Stimulated activated CD4-positive, alpha-beta T cell treated with anti-CD3 and anti-CD28 coated beads, Interleukin-15, amount 100 ng/mL, for 48 hours (primary cell): Measurements from ENCODE around the gene ACSL4.
"Not testable (repeated sequence)": the region's sequence is repeated elsewhere in the genome, so short reads cannot be mapped to it uniquely, and the experiment has no call there.

Experiments
- DNase-seq, 2 donors: peaks; one replicate each; pipeline ENCODE4 v3.0.0-alpha.2; 2020; ENCODE audit warnings: low read depth in 2 of 2

ACSL4 gene

DNA sequence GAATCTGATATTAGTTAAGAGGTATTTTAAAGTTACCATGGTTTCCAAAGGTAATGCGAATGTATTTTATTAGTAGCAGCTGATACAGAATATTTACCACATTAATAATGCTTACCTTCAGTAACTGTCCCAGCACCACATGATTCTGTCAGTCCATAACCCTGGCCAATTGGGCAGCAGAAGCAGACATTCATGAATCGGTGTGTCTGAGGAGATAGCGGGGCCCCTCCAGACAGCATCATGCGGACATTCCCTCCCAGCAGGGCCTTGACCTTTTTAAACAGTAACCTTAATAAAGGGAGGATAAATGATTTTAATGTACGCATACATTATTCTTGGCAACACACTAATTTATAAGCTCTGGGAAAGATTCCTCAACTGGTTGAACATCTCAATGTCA, 65.1 kb downstream of the ACSL4 start:
- DNase-seq, result no peak

GRCh38 chrX:109660435-109661143, 72.5 kb downstream of the ACSL4 start:
- no peak for DNase-seq

DNA sequence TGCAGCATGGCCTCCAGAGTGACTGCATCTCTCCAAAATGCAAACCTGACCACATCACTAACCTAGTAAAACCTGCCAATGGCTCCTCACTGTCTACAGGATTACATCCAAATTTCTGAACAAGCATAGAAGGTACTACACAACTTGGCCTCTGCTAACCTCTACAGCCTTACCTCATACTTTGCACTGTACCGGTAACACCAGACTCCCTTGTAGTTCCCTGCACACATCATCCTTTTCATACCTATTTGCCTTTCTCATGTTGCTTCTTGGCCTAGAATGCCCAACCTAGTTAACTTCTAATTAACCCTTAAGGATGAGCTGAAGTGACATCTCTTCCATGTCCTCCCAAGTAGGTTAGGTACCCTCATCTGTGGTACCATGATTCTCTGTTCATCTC, 74.7 kb downstream of the ACSL4 start:
- no peak for DNase-seq

- DNase-seq, result not testable (repeated sequence)
These were observed 75.7 kb downstream of the ACSL4 start for GRCh38 chrX:109657364-109657763.

DNA sequence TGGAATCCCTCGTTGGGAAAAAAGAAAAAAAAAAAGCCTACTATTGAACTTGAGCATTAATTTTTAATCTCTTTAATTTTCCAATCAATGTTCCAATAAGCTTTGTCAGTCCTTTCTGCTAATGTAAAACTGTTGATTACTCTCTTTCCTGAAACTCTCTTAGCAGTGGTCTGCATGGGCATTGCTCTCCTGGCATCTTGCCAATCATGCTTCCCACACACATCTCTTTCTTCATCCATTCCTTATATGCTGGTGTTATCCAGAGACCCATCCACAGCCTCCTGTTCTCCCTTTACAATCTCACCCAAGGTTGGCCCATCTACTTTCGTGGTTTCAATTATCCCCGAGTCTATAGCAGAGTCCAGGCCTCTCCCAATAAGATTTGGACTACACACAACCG, 76.3 kb downstream of the ACSL4 start:
- no peak for DNase-seq

DNA sequence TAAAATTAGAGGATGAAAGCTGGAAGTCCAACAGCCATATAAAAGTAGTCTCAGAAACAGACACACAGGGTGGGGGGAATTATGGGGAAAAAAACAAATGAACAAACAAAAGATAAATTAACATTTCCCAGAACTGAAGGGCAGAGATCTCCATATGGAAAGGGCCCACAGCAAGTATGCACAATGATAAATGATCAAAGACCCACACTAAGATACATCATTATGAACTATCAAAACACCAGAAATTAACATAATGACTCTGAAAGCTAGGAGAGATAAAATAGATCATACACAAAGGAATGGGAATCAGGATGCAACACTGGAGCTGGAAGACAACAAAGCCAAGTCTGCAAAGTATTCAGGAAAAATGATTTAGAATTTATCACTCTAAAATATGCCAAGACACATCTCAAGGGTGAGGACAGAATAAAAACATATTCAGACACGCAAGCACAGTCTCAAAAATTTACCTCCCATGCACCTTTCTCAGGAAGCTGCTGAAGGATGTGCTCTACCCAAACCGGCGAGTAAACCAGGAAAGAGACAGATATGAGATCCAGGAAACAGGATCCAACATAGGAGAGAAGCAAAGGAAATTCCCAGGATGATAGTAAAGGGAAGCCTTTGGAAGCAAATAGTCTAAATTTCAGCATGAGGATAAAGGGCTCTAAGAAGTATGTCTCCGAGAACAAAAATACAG, 77.4 kb downstream of the ACSL4 start:
- no peak for DNase-seq

DNA sequence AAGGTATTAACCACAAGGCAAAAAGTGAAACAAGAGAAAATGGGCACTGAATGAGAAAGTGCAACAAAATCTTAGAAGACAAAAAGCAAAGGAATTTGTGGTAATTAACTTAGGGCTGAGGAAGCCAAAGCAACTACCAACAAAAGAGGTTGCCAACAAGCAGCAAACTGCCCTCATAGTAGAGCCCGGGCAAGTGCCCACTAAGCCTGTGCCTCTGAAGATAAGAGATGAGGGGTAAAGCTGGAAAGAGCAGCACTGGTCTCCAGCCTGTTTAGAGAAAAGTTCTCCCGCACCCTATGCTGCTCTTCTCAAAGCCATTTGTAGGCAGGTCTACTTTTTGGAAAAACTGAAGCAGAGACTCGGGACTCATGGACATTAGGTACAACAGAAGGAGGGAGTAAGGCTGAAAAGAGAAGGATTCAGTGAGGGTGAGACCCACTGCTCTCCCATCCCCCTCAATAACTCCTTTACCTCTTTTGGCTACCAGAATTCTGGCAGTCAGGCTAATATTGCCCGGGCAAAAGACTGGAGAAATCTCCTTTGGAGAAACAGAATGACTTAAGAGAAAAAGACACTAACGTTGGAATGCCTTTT, 78.4 kb downstream of the ACSL4 start:
- no peak for DNase-seq

DNA sequence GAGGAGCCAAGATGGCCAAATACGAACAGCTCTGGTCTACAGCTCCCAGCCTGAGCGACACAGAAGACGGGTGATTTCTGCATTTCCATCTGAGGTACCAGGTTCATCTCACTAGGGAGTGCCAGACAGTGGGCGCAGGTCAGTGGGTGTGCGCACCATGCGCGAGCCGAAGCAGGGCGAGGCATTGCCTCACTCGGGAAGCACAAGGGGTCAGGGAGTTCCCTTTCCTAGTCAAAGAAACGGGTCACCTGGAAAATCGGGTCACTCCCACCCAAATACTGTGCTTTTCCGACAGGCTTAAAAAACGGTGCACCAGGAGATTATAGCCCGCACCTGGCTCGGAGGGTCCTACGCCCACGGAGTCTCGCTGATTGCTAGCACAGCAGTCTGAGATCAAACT, 88.4 kb downstream of the ACSL4 start:
- DNase-seq, result not testable (repeated sequence)

DNA sequence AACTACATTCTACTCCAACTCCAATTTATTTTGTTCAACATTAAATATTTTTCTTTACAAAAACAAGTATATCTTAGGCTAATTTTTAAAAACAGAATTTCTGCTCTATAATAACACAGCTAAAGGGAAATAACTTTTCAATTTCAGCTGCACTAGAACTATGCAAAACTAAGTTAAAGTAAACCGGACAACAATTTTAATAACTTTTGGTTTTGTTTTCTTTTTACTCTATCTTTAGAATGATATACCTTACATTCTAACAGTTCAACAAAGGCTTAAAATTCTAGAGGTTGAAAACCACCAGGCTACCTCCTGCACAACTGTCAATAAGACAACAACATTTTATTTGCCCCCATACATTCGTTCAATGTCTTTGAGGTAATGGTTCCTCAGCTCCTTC, 89.4 kb downstream of the ACSL4 start:
- DNase-seq, result no peak

DNA sequence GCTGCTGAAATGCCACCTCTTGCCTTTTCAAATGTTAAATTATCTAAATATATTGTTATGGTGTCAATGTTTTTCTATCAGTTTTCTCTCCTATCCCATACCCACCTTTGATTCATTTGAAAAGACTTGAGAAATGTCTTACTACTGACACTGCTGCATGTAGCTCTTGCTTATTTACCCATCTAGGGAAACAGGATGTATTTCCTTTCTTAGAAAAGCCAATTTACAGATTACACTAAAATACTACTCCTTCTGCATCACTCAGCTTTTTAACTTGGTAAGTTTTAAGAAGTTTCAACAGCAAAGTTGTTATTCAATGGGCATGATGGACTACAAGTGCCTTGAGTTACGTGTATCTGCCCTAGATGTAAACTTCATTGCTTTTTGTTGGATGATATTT, 94.9 kb downstream of the ACSL4 start:
- no peak for DNase-seq

DNA sequence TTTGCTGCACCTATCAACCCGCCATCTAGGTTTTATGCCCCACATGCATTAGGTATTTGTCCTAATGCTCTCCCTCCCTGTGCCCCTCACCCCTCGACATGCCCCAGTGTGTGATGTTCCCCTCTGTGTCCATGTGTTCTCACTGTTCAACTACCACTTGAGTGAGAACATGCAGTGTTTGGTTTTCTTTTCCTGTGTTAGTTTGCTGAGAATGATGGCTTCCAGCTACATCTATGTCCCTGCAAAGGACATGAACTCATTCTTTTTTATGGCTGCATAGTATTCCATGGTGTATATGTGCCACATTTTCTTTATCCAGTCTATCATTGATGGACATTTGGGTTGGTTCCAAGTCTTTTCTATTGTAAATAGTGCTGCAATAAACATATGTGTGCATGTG, 95.6 kb downstream of the ACSL4 start:
- DNase-seq, result not testable (repeated sequence)

DNA sequence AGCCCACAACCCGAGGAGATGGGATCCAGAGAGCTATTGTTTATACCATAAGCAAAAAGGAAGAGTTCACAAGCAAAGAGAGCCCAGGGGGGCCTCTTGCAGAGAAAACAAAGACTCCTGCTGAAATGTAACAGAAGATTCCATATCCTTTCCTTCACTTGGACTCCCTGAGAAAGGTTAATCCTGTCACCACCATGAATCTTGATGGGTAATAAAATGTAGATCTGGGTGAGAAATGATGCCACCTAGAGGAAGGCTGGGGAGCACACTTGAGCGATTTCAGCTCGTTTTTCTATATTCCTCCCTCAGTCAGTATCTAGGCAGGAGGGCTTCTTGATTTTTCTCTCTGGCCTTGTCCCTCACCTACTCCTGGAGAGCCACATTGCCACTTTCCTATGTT, 97.9 kb downstream of the ACSL4 start:
- DNase-seq, result no peak

- no peak for DNase-seq
These were observed 100.1 kb downstream of the ACSL4 start for GRCh38 chrX:109632906-109633504.

- no peak for DNase-seq
These were observed 103.7 kb downstream of the ACSL4 start for GRCh38 chrX:109629310-109629709.

DNA sequence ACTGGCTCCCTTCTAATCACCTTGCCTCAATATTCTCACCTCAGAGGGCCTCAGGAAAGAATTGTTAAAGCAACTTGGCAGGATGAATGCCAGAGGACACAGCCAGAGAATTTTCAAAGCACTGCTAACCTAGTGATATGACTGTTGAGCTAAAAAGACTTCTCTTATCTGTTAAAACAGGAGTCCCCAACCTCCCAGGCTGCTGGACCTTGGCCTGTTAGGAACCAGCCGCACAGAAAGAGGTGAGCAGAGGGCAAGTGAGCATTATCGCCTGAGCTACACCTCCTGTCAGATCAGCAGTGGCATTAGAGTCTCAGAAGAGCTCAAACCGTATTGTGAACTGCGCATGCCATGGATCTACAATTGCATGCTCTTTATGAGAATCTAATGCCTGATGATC, 106.4 kb downstream of the ACSL4 start:
- DNase-seq, result no peak

DNA sequence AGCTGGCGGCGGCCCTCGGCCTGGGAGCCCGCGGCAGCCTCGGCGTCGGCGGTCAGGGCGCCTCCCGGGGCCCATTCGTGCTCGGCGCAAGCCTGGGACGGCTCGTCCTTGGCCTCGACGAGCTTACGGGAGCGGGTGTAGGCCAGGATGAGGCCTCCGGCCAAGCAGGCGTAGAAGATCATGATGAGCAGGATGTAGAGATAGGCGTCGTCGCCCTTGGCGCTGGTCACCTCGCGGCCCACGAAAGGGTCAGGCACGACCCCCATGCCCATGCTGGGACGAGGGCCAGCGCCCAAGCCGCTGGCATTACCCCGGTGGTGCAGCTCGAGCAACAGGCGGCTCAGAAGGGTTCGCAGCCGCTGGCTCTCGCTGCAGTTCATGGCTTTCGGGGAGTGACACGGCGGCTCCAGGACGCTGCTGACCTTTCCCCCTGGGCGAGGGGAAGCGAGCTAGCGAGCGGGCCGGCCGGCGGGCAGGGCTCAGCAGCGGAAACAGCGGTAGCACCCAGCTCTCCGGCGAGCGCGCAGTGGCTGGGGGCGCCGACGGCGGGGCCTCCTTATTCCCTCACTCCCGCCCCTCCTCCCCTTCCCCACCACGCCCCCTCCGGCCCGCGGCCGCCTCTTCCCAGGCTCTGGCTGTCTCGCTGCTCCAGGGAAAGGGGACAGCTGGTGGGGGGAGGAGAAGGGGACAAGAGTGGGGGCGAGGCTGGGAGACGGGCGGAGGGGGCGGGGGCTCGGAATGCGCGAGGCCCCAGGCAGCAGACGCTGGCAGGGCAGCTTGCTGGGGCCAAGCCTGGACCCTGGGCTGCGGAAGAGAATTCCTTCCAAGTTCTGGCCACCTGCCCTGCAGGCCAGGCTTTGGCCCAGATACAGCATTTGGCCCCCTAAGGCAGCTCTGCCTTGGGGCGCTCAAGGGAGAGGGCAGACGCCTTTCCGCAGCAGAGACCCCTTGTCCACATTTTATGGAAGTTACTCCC, 108.1 kb downstream of the ACSL4 start, which contains the start of gene KCNE5:
Gene KCNE5, minus strand, starts transcription at position 532 of the 976 bp plus-strand sequence. Its CDS starts 152 bp downstream, at position 380.
- no peak for DNase-seq

DNA sequence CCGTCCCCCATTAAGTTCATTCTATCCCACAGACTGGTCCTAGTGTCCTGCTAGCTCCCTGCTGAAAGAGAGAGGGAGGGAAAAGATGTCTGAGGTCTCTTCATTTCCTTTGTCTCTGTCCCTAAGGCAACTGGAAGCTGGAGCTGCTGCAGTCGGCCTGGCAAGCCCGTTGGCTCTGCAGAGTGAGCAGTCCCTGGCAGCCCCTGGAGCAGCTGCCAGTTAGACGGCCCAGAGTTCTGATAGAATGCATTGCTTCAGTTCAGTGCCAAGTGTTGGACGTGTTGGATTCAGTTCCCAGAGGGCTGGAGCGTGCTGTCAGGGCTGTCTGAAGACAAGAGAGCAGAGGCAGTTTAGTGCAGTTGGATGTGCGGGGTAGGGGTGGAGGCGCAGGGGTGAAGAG, 109.1 kb downstream of the ACSL4 start:
- no peak for DNase-seq

- no peak for DNase-seq
These were observed 110.8 kb downstream of the ACSL4 start for GRCh38 chrX:109622270-109622669.

DNA sequence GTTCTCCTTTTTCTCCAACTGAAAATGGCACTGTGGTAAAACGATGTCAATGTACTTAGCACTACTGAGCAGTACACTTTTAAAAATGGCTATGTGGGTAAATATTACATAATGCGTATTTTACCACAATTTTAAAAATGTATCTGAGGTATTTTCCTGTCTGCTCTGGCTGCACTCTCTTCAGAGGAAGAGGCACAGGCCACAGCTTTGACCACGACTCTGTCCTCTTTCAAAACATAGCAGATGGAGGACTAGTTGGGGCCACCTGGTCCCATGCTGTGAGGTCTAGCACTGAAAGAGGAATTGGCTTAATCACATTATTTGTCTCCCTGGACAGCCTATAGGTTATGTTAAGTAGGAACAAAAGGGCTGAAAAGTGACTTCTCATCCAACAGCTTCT, 113.3 kb downstream of the ACSL4 start:
- no peak for DNase-seq

GRCh38 chrX:109614951-109615350, 118.1 kb downstream of the ACSL4 start:
- no peak for DNase-seq

DNA sequence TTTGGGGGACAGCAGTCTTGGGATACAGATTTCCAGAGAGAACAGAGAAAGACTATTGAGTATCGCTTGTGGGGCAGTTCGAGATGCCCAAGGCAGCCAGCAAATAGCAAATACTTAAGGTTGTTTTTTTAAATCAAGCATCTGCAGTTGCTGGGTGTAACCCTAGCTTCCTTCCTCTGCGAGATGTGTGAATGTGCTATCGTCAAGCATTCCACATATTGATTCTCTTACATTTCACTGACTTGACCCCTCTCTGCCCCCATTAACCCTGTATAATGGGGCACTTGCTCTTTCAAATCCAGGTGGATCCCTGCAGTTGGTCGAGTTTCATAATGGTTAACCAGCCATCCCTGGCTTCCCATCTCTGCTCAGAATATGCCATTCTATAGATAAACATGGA, 131.6 kb downstream of the ACSL4 start:
- no peak for DNase-seq
